ENCODE measurements around the gene CAPZA1. TPM values are rescaled to one million over a fixed set of nuclear protein-coding genes. Genes with fewer than 3 reads are reported as not detected.

The CAPZA1 gene
- total RNA-seq, 2 donors from 2014 or later: 111 to 122 TPM

DNA sequence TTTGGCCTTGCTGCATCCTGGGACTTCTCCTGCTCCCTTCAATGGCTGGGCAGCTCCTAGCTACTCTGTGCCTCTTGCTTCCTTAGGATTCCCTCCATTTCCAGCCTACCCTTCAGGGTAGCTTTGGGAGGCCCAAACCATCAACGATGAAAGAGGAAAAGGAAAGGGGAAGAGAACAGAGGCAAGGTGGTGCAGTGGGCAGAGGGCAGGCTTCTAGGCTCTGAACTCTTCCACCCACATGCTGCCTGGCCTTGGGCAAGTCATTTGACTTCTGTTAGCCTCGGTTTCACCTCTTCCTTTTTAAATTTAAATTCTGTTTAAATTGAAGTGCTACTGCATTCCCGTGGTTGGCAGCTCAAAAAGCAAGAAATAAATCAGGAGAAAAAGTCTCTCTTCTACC is 101.2 kb downstream of the CAPZA1 start:
- H3K9ac ChIP-seq (ENCODE audit: extremely low read depth, low read length, poor library complexity, severe bottlenecking): no peak overlapping the region
- no peak overlapping the region for H3K4me3 ChIP-seq (ENCODE audit: low read length)
- peaks cover 9% of the 10 kb centered on the region for H3K4me1 ChIP-seq (ENCODE audit: control insufficient read depth, insufficient read depth, low read length)
- no peaks in the 10 kb centered on the region for H3K36me3 ChIP-seq (ENCODE audit: control insufficient read depth, insufficient read depth, low read length)
- Mint-ChIP-seq H3K4me1 (peaks cover 41% of the 10 kb centered on the region), H3K9me3 (no peaks in the 10 kb centered on the region), H3K4me3 (no peak overlapping the region), H3K36me3 (ENCODE audit: low read depth) (no peaks in the 10 kb centered on the region), H3K27ac (no peak overlapping the region), H3K27me3 (ENCODE audit: insufficient read depth) (peaks cover 60% of the 10 kb centered on the region)
- TF ChIP-seq, protein P1, sequence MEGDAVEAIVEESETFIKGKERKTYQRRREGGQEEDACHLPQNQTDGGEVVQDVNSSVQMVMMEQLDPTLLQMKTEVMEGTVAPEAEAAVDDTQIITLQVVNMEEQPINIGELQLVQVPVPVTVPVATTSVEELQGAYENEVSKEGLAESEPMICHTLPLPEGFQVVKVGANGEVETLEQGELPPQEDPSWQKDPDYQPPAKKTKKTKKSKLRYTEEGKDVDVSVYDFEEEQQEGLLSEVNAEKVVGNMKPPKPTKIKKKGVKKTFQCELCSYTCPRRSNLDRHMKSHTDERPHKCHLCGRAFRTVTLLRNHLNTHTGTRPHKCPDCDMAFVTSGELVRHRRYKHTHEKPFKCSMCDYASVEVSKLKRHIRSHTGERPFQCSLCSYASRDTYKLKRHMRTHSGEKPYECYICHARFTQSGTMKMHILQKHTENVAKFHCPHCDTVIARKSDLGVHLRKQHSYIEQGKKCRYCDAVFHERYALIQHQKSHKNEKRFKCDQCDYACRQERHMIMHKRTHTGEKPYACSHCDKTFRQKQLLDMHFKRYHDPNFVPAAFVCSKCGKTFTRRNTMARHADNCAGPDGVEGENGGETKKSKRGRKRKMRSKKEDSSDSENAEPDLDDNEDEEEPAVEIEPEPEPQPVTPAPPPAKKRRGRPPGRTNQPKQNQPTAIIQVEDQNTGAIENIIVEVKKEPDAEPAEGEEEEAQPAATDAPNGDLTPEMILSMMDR (conservative IDR thresholded peaks at IDR 0.05): no peak
- no peak for DNase-seq
- no peaks in the 10 kb centered on the region for H3K9me3 ChIP-seq (ENCODE audit: control insufficient read depth, low read length)
- H3K27me3 ChIP-seq (ENCODE audit: control insufficient read depth, insufficient read depth, low read length, poor library complexity, severe bottlenecking): peaks cover 32% of the 10 kb centered on the region
- H3K27ac ChIP-seq (ENCODE audit: low read depth, low read length): no peak overlapping the region
- 60 to 75% methylated on average over 2 to 3 of the region's 3 CpGs for WGBS, 2 experiments (ENCODE audit: insufficient coverage in 1 of 2, insufficient read length in 1 of 2)

Other genes with a start within 250 kb of the CAPZA1 start
- gene CTTNBP2NL, start 223.6 kb upstream of the CAPZA1 start, total RNA-seq: 10 to 100 TPM; 36.0 to 41.5 TPM
- gene WNT2B, start 110.9 kb upstream of the CAPZA1 start, total RNA-seq: under 1 TPM; 0.51 to 0.57 TPM
- 10 to 100 TPM; 18.0 to 18.2 TPM for gene ST7L, start 691 bp upstream of the CAPZA1 start, total RNA-seq
- gene MOV10, start 54.8 kb downstream of the CAPZA1 start, total RNA-seq: 100 to 1,000 TPM; 113 to 124 TPM
- gene RHOC, start 87.3 kb downstream of the CAPZA1 start, total RNA-seq: 100 to 1,000 TPM; 168 to 171 TPM
- 1 to 10 TPM; 3.1 to 5.7 TPM for gene PPM1J, start 95.5 kb downstream of the CAPZA1 start, total RNA-seq

All from endodermal cell (in vitro differentiated cells).